ENCODE measurements around the gene IVL.

IVL gene

DNA sequence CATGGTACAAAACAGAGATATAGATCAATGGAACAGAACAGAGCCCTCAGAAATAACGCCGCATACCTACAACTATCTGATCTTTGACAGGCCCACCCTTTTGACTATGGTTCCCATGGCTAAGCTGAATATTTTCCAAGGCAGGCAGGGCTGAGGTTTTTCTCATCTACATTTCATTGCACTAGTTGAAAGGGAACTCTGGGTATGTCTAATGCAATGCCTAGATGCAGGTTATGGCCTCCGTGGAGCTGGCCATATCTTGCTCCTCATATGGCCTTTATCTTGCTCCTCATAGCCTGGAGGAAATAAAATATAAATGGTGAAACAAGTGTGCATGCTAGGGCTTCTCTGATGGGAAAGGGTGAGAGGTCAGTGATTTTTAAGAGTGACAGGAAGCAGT, 49.2 kb downstream of the IVL start:
- DNase-seq: no peak

GRCh38 chr1:152959273-152959672, 50.9 kb downstream of the IVL start:
- no peak for DNase-seq

DNA sequence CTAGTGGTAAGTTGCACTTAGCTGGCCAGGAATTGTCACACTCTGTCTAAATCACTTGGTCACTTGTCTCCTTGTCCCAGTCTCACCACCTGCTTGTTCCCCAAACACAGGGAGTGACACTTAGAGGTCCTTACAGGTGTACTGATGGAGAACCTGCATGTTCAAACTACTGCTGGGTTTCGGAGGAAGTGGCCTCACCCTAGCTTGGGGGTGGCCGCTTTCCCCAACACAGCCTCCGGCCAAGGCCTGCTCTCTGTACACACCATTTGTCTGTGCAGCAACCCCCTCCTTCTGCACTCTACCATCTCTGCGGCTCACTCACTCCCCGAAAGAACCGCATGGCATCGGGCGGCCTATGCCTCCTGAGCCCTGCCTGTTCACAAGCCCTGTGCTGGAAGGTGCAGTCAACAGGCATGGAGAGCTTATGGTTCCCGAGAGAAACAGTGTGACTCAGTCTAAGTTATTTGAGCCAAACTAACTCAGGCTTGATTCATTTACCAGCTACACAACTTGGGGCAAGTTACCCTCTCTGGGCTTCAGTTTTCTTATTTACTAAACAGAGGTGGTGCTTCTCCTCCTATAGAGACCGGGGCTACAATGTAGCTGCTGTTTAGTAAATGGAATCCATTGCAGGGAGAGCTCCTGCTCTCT, 51.6 kb downstream of the IVL start:
- DNase-seq: no peak

GRCh38 chr1:152960452-152961044, 52.2 kb downstream of the IVL start:
- no peak for DNase-seq
